Measurements from ENCODE around the gene DIS3L2. TPM values are rescaled to one million over a fixed set of nuclear protein-coding genes. Genes with fewer than 3 reads are reported as not detected.

The DIS3L2 gene
- total and polyA plus RNA-seq, 2 experiments from 2014 or later, result 15.2 to 25.3 TPM

GRCh38 chr2:232139171-232139594 is 177.7 kb downstream of the DIS3L2 start (continued):
- TF ChIP-seq REST (IDR thresholded peaks at IDR 0.05; ENCODE audit: unreplicated experiment) (no peak), CTCF (conservative IDR thresholded peaks at IDR 0.05; ENCODE audit: low read depth in 2 of 2) (no peak)

GRCh38 chr2:232139786-232140562 is 178.5 kb downstream of the DIS3L2 start:
- Histone ChIP-seq H3K27ac (ENCODE audit: low read depth) (no peak overlapping the region), H3K9me2 (ENCODE audit: insufficient read depth) (no peaks in the 10 kb centered on the region), H3K4me1 (ENCODE audit: insufficient read depth) (no peaks in the 10 kb centered on the region), H3K79me2 (replicated peaks; ENCODE audit: insufficient read depth) (no peaks in the 10 kb centered on the region), H3K27me3 (ENCODE audit: insufficient read depth) (no peaks in the 10 kb centered on the region), H3F3A (replicated peaks; ENCODE audit: low read depth) (no peaks in the 10 kb centered on the region), H3K4me2 (no peak overlapping the region), H4K20me1 (replicated peaks; ENCODE audit: insufficient read depth) (no peaks in the 10 kb centered on the region), H3K4me3 (no peak overlapping the region), H2AFZ (no peak overlapping the region), H3K36me3 (ENCODE audit: insufficient read depth) (no peaks in the 10 kb centered on the region)
- DNase-seq (ENCODE audit: low spot score), result no peak
- Mint-ChIP-seq H3K27ac (no peak overlapping the region), H3K4me1 (peaks cover 3% of the 10 kb centered on the region; the same call in 2 of the 3 replicates), H3K27me3 (ENCODE audit: insufficient read depth, low read depth, poor library complexity) (peaks cover 2% of the 10 kb centered on the region), H3K4me3 (no peak overlapping the region), H3K36me3 (ENCODE audit: low read depth) (no peaks in the 10 kb centered on the region), H3K9me3 (no peaks in the 10 kb centered on the region)
- no peak for ATAC-seq
- TF ChIP-seq ZNF331 (CRISPR knock-in tag; IDR thresholded peaks at IDR 0.05; ENCODE audit: low read depth) (no peak), ETS1 (IDR thresholded peaks at IDR 0.05) (no peak), NANOG (IDR thresholded peaks at IDR 0.05; ENCODE audit: borderline replicate concordance) (no peak), EZH2phosphoT487 (IDR thresholded peaks at IDR 0.05; ENCODE audit: unreplicated experiment) (no peak), CREB1 (CRISPR knock-in tag; IDR thresholded peaks at IDR 0.05; ENCODE audit: low read depth) (no peak), EZH2 (IDR thresholded peaks at IDR 0.05; ENCODE audit: low read depth, unreplicated experiment) (no peak), ZNF114 (CRISPR knock-in tag; IDR thresholded peaks at IDR 0.05) (no peak), REST (IDR thresholded peaks at IDR 0.05; ENCODE audit: unreplicated experiment) (no peak)
